Epithelial cell of esophagus (primary cell): ENCODE results near the gene CIART.
A peak's percentile ranks its signal among the peaks of the same experiment; 100 is the strongest.
"Not testable (repeated sequence)": the region's sequence is repeated elsewhere in the genome, so short reads cannot be mapped to it uniquely, and the experiment has no call there.

Experiments used
- DNase-seq: peaks from one replicate; pipeline ENCODE4 v3.0.0; 2010; ENCODE audit warnings: low read depth
- H3K4me3 ChIP-seq: 2 replicates; pipeline ENCODE4 v1.5.1; 2011; ENCODE audit warnings: mild to moderate bottlenecking, low read length, control low read depth
- TF ChIP-seq, protein P1 (sequence below): IDR thresholded peaks from 2 replicates; pipeline ENCODE4 v1.5.1; 2011; ENCODE audit warnings: low read depth, mild to moderate bottlenecking, low read length, control low read depth, inconsistent platforms; ENCODE audit not compliant: insufficient read depth; ENCODE audit errors: missing control alignments

CIART gene

DNA sequence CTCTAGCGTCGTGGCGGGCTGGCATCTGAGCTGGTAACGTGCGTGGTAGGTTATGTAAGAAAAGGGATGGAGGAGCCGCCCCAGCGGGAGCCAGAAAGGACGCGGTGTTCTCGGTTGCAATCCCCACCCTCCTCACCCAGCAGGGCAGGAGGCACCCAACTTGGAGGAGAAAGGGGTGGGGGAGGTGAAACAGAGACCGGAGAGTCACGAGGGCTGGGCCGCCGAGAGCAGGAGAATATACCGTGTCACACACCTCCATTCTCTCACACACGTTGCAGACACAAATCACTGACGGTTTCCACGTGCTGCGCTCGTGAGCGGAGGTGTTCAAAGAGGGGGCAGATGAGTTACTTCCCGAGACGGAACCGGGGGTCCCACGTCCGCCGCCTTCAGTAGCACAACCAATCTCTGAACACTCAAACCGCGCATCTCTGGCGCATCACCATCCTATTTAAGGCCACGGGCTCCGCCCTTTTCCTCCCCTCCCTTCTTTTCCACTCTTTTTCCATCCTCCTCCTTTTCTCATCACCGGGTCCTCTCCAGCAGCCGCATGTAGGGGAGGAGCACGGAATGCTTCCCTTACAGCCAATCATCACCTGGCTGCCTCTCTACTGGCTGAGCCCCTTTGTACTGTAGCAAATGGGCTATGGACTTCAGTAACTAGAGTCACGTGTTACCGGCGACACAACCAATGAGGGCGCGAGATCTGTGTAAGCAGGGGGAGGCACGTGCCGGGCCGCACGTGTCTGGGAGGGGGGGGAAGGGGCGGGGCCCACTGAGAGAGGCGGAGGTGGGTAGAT, at the start of gene CIART:
TSS of gene CIART (plus strand) at position 797 of the 800 bp plus-strand sequence. CDS start 714 bp downstream, outside the sequence.
- H3K4me3 ChIP-seq: peak within 1 kb of the TSS; percentile 78
- peak; percentile 100 for DNase-seq
- TF ChIP-seq, protein P1, sequence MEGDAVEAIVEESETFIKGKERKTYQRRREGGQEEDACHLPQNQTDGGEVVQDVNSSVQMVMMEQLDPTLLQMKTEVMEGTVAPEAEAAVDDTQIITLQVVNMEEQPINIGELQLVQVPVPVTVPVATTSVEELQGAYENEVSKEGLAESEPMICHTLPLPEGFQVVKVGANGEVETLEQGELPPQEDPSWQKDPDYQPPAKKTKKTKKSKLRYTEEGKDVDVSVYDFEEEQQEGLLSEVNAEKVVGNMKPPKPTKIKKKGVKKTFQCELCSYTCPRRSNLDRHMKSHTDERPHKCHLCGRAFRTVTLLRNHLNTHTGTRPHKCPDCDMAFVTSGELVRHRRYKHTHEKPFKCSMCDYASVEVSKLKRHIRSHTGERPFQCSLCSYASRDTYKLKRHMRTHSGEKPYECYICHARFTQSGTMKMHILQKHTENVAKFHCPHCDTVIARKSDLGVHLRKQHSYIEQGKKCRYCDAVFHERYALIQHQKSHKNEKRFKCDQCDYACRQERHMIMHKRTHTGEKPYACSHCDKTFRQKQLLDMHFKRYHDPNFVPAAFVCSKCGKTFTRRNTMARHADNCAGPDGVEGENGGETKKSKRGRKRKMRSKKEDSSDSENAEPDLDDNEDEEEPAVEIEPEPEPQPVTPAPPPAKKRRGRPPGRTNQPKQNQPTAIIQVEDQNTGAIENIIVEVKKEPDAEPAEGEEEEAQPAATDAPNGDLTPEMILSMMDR: no peak

DNA sequence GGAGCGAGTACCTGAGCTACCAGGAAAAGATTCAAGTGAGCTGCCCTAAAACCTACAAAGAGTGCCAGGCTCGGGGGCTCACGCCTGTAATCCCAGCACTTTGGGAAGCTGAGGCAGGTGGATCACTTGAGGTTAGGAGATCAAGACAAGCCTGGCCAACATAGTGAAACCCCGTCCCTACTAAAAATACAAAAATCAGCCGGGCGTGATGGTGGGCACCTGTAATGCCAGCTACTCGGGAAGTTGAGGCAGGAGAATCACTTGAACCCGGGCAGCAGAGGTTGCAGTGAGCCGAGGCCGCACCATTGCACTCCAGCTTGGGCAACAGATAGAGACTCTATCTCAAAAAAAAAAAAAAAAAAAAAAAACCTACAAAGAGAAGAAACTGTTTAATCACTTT, 49.4 kb upstream of the CIART start:
- DNase-seq, H3K4me3 ChIP-seq: not testable (repeated sequence)

GRCh38 chr1:150233359-150234308, 48.7 kb upstream of the CIART start:
- TF ChIP-seq, protein P1: no peak
- H3K4me3 ChIP-seq: peak overlapping the region; percentile 59
- peak; percentile 20 for DNase-seq

- TF ChIP-seq, protein P1: no peak
- H3K4me3 ChIP-seq: peak overlapping the region; percentile 59
- no peak for DNase-seq
These were observed 48.1 kb upstream of the CIART start for GRCh38 chr1:150234309-150234565.

- peak overlapping the region; percentile 59 for H3K4me3 ChIP-seq
- peak; percentile 69 for DNase-seq
- TF ChIP-seq, protein P1: no peak
These were observed 47.6 kb upstream of the CIART start for GRCh38 chr1:150234566-150235293.

DNA sequence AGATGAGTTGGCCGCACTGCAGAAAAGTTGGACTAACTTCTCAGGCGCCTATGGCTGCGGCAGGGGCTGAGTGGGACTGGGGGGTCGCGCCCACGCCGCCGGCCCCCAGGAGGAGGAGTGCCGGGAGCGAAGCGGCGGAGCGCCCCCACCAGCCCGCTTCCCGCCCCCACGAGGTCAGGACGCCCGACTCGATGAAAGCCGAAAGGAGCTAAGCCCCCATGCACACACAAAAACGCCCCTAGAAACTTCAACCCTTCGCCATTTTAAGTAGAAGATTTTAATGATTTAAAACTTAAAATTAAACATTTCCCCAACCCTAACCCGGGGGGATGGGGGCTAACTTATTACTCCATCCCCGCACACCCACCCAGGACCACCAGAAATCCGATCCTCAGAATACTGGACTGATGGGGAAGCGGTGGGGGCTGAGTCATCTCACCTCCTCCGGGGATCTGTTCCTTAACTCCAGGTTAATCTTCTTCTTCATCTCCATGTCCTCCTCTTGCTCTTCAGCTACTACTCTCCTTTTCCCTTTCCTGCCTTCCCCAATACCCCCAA, 47.0 kb upstream of the CIART start:
- TF ChIP-seq, protein P1: no peak
- H3K4me3 ChIP-seq: peak overlapping the region; percentile 59
- DNase-seq: peak; percentile 41
